Upper lobe of left lung (tissue), 4 donors: ENCODE measurements around the gene FAM13A.

Experiments used
- POLR2A ChIP-seq, 4 donors: fragments of 450-650 bp; IDR thresholded peaks; one replicate each; pipeline ENCODE4 v1.5.1; 2016 to 2017; ENCODE audit warnings: antibody characterized with exemption in 4 of 4, mild to moderate bottlenecking in 2 of 4
- TF ChIP-seq, protein P1 (sequence below), 6 experiments: fragments of 450-650 bp in 4 of 6; fragments of 200-600 bp in 2 of 6; sonication (generic) in 2 of 6; IDR thresholded peaks; one replicate each; pipeline ENCODE4 v1.5.1; 2016 to 2019; ENCODE audit warnings: antibody characterized with exemption in 6 of 6

DNA sequence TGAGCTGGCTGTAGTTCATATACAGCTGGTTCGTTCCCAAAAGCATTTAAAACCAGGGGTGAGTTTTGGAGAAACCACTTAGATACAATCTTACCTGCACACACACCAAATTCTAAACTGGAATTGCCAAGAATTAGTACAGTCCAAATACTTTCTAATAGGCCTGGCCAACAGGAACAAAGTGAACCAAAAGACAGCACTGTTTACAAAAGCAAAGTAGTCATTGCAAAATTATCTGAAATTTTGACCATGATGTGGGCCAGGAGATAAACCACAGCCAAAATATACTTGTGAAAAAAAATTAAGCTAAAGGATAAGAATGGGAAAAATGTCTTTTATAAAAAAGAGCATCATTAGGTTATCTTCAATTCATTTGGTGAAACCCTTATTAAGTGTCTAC is 321.4 kb downstream of the FAM13A start:
- TF ChIP-seq, protein P1, sequence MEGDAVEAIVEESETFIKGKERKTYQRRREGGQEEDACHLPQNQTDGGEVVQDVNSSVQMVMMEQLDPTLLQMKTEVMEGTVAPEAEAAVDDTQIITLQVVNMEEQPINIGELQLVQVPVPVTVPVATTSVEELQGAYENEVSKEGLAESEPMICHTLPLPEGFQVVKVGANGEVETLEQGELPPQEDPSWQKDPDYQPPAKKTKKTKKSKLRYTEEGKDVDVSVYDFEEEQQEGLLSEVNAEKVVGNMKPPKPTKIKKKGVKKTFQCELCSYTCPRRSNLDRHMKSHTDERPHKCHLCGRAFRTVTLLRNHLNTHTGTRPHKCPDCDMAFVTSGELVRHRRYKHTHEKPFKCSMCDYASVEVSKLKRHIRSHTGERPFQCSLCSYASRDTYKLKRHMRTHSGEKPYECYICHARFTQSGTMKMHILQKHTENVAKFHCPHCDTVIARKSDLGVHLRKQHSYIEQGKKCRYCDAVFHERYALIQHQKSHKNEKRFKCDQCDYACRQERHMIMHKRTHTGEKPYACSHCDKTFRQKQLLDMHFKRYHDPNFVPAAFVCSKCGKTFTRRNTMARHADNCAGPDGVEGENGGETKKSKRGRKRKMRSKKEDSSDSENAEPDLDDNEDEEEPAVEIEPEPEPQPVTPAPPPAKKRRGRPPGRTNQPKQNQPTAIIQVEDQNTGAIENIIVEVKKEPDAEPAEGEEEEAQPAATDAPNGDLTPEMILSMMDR (IDR thresholded peaks at IDR 0.05), result no peak
- TF ChIP-seq POLR2A (IDR thresholded peaks at IDR 0.05), result no peak
